Psoas muscle (tissue), 8 donors: Measurements from ENCODE around the gene MATN1. TPM values are rescaled to one million over a fixed set of nuclear protein-coding genes. Genes with fewer than 3 reads are reported as not detected.

ENCODE experiments used
- ATAC-seq, 4 donors: fragments of 200-7000 bp; cut with Tn5 transposase; one replicate each; pipeline ENCODE4 v1.9.1; 2020; ENCODE audit warnings: moderate library complexity in 3 of 4, mild to moderate bottlenecking in 2 of 4
- DNase-seq, 2 donors: peaks; one replicate each; pipeline ENCODE4 v3.0.0-alpha.2; 2020
- H3K27ac ChIP-seq: fragments of 200-600 bp; one replicate; pipeline ENCODE4 v1.8.0; 2022
- H3K27me3 ChIP-seq, 3 donors: fragments of 200-600 bp in 1 of 3; one replicate each; pipeline versions ENCODE4 v1.6.1 to v1.8.0; 2013 to 2022; ENCODE audit warnings: low read length in 2 of 3, mild to moderate bottlenecking in 2 of 3, moderate library complexity in 1 of 3; ENCODE audit not compliant: insufficient read depth in 3 of 3
- H3K36me3 ChIP-seq, 2 donors: fragments of 200-600 bp in 1 of 2; one replicate each; pipeline versions ENCODE4 v1.6.1 to v1.8.0; 2013 to 2022; ENCODE audit warnings: low read depth in 1 of 2, mild to moderate bottlenecking in 1 of 2, moderate library complexity in 1 of 2; ENCODE audit not compliant: insufficient read depth in 1 of 2
- H3K4me1 ChIP-seq: fragments of 200-600 bp; one replicate; pipeline ENCODE4 v1.8.0; 2022
- H3K4me3 ChIP-seq: fragments of 200-600 bp; one replicate; pipeline ENCODE4 v1.8.0; 2022; ENCODE audit warnings: mild to moderate bottlenecking
- H3K9me3 ChIP-seq: fragments of 200-600 bp; one replicate; pipeline ENCODE4 v1.8.0; 2022
- CTCF ChIP-seq: fragments of 200-600 bp; IDR thresholded peaks from one replicate; pipeline ENCODE4 v1.8.0; 2022; ENCODE audit warnings: antibody characterized with exemption
- WGBS, 3 donors: extraction: QIAGEN DNeasy Blood & Tissue Kit; methylation state at CpG; one replicate each; pipeline versions ENCODE4 v1.1.6 to v1.1.7; 2013; 5-methylcytosine and 5-hydroxymethylcytosine counted together
- intact Hi-C, 2 donors: fragments of 100-400 bp; cut with DNase I; formaldehyde crosslinking; loops; one replicate each; pipeline versions ENCODE4 v1.11.0 to v1.14.2; 2022
- polyA plus RNA-seq, 3 donors: library from polyadenylated mRNA; stranded (reverse); fragments of 200-250 nt; gene quantifications; one replicate each; pipeline ENCODE4 v1.2.3, GENCODE V29; 2013
- total RNA-seq, 4 donors: library from RNA; stranded (reverse); fragmentation: NEBNext Ultra II Directional in 2 of 4; extraction: Animal tissue kit (Norgen Biotek cat#: 25700) in 2 of 4; gene quantifications; one replicate each; pipeline versions ENCODE4 v1.2.1 to v1.2.4, GENCODE V29; 2021 to 2023
- donor health status: healthy with polysubstance abuse.
- donor health status: DM: no; HTN: no; CAD: no; lungs with moderate emphysema.
- donor health status: Bipolar disorder and iron deficiency.
- donor health status: healthy.
- donor health status: DM: yes; HTN: yes; CAD: no.
- donor health status: DM: no; HTN: no; CAD: no.
- donor health status: DM: no; HTN: no; CAD: no.
- donor health status: DM: yes; HTN: yes; CAD: no.

The MATN1 gene
- total and polyA plus RNA-seq, 7 donors = 0.03 to 0.07 (median 0.04) TPM; not detected in 4

DNA sequence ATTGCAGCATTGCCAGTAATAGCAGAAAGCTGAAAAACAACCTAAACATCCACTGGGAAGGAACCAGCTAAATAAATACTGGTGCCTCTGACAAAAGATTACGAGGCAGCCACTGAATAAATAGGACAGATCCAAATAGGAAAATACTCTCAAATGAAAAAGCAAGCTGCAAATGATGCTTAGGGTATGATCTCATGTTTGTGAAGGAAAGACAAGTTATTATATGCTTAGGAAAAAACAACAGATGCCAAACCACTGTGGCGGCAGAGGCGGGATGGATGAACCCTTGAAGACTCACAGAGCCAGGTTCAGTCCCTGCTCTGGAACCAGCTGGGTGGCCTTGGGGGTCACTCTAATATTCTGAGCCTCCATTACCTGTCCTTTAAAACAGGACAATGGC is 41.6 kb downstream of the MATN1 start:
- H3K27ac ChIP-seq = no peak overlapping the region
- no peak overlapping the region for H3K4me3 ChIP-seq
- TF ChIP-seq CTCF = no peak
- WGBS, 3 donors = 71 to 72% (median 71%) methylated on average over 3 of the region's 3 CpGs
- H3K4me1 ChIP-seq = no peaks in the 10 kb centered on the region
- DNase-seq (peak in 1 of 2 donors; percentile 11), ATAC-seq (no peak)
- H3K27me3 ChIP-seq = peaks cover 0 to 36% (median 12%) of the 10 kb centered on the region in 3 donors
- intact Hi-C loops = no loop called here
- no peaks in the 10 kb centered on the region for H3K36me3 ChIP-seq
- no peaks in the 10 kb centered on the region for H3K9me3 ChIP-seq

GRCh38 chr1:30680879-30681278 is 42.5 kb downstream of the MATN1 start:
- no peak for TF ChIP-seq CTCF
- Histone ChIP-seq H3K4me3 (no peak overlapping the region), H3K4me1 (no peaks in the 10 kb centered on the region), H3K9me3 (no peaks in the 10 kb centered on the region), H3K27ac (no peak overlapping the region), H3K36me3 (no peaks in the 10 kb centered on the region), H3K27me3 (peaks cover 0 to 31% (median 7%) of the 10 kb centered on the region in 3 donors)
- no peak for ATAC-seq
- intact Hi-C loops = no loop called here
- DNase-seq = peak in 1 of 2 donors; percentile 11
- WGBS, 3 donors = 57 to 62% (median 57%) methylated on average over 7 of the region's 7 CpGs

GRCh38 chr1:30680429-30680828 is 43.0 kb downstream of the MATN1 start:
- ATAC-seq = no peak
- no peak overlapping the region for H3K4me3 ChIP-seq
- peak in 1 of 2 donors; percentile 45 for DNase-seq
- no peak for TF ChIP-seq CTCF
- intact Hi-C loops = no loop called here
- no peaks in the 10 kb centered on the region for H3K9me3 ChIP-seq
- H3K36me3 ChIP-seq = no peaks in the 10 kb centered on the region
- H3K27ac ChIP-seq = no peak overlapping the region
- whole genome bisulfite sequencing, 3 donors = 57 to 61% (median 59%) methylated on average over 6 to 7 of the region's 7 CpGs
- no peaks in the 10 kb centered on the region for H3K4me1 ChIP-seq
- peaks cover 0 to 27% (median 7%) of the 10 kb centered on the region in 3 donors for H3K27me3 ChIP-seq

- Histone ChIP-seq H3K4me3 (no peak overlapping the region), H3K4me1 (no peaks in the 10 kb centered on the region), H3K27ac (no peak overlapping the region), H3K27me3 (peaks cover 0 to 22% (median 7%) of the 10 kb centered on the region in 3 donors), H3K9me3 (no peaks in the 10 kb centered on the region), H3K36me3 (no peaks in the 10 kb centered on the region)
- ATAC-seq (no peak), DNase-seq (peak in 1 of 2 donors; percentile 5)
- WGBS, 3 donors = 46 to 90% (median 60%) methylated on average over 2 of the region's 2 CpGs
- TF ChIP-seq CTCF = no peak
- intact Hi-C loops = no loop called here
Measured at GRCh38 chr1:30679976-30680305, 43.4 kb downstream of the MATN1 start.

DNA sequence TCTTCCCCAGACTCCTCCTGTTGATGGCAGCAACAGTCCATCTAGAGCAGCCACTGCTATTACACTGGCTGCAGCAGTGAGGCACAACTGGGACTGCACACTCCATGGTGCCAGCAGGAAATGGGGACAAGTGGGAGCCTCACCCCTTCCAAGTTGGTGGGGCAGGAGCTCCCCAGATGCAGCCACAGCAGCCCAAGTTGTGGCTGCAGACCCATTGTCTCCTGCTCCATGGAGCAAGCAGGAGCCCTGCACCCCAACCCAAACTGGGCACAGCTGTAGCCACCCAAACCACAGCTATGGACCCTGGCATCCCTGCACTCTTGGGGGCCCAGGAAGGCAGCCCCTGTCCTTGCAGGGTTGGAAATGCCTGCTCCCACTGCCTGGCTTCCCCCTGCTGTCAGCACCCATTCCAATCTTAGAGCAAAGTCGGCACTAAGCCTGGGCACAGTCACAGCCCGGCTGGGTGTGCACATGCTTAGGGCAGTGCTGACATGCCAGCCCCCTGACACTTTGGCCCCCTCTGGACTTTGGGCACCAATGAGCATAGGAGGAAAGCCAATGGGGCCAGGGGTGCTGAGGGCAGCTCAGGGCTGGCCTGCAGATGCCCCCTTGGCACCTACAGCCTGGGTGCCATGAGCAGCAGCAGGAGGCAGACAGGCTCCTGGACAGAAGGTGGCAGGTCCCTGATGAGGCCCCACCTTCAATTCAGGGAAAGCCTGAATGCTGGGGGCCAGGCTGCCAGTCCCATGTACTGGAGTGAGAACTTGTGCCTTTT is 44.0 kb downstream of the MATN1 start:
- intact Hi-C loops = no loop called here
- Histone ChIP-seq H3K36me3 (no peaks in the 10 kb centered on the region), H3K9me3 (no peaks in the 10 kb centered on the region), H3K4me3 (no peak overlapping the region), H3K4me1 (no peaks in the 10 kb centered on the region), H3K27ac (no peak overlapping the region), H3K27me3 (peaks cover 0 to 17% (median 4%) of the 10 kb centered on the region in 3 donors)
- 69 to 88% (median 87%) methylated on average over 2 of the region's 2 CpGs for WGBS, 3 donors
- ATAC-seq (no peak), DNase-seq (peak in 1 of 2 donors; percentile 38)
- no peak for TF ChIP-seq CTCF
